K562 (cell line): ENCODE data around the gene RDH11. TPM values are rescaled to one million over a fixed set of nuclear protein-coding genes. Genes with fewer than 3 reads are reported as not detected.

Source experiments
- ATAC-seq: fragments of 200-7000 bp; cut with Tn5 transposase; 3 replicates; pipeline ENCODE4 v1.9.1; 2020; ENCODE audit warnings: moderate library complexity
- BruUV-seq: library from RNA; stranded (reverse); fragments of 400-500 nt; replicated peaks from 2 replicates; lab custom pipeline; 2021; lab: Mats Ljungman, UMichigan
- CTCF ChIA-PET: fragments of 300-600 bp; formaldehyde crosslinking; extraction: SDS; loops from one replicate; lab custom pipeline; 2021; ENCODE audit warnings: low intra/inter-chr PET ratio; lab: Yijun Ruan, JAX
- POLR2A ChIA-PET: fragments of 300-600, 350-650 bp; sonication (Branson Sonifier 250); formaldehyde crosslinking; extraction: SDS; loops from one replicate; lab custom pipeline; 2021; ENCODE audit warnings: antibody characterized with exemption, inconsistent platforms; lab: Yijun Ruan, JAX
- DNase-seq, 4 experiments: peaks; one replicate each; pipeline versions ENCODE4 v3.0.0 to v3.0.0-alpha.2; 2011 to 2018; ENCODE audit warnings: low spot score in 3 of 4, mixed read lengths in 3 of 4; ENCODE audit errors: extremely low read depth in 1 of 4
- FAIRE-seq: peaks from 2 replicates; lab custom pipeline; 2011; peaks lifted over from hg19 to GRCh38; lab: Jason Lieb, UNC
- H2AFZ ChIP-seq: 2 replicates; pipeline ENCODE4 v1.6.0; 2011; ENCODE audit warnings: low read depth, low read length, control low read depth, inconsistent platforms
- H3K27ac ChIP-seq: fragments of 200-600 bp; 3 replicates; pipeline ENCODE4 v1.8.0; 2011; ENCODE audit warnings: low read depth, mild to moderate bottlenecking, control low read depth, inconsistent platforms, low read length, moderate library complexity, mixed read lengths; ENCODE audit errors: extremely low read depth
- H3K27me3 ChIP-seq, 2 experiments: fragments of 300-600 bp in 1 of 2; 2 replicates in 1 of 2; 3 replicates in 1 of 2; pipeline versions ENCODE4 v1.6.0 to v1.8.0; 2011; ENCODE audit warnings: inconsistent platforms in 2 of 2, low read length in 2 of 2, mild to moderate bottlenecking in 1 of 2, mixed read lengths in 1 of 2, moderate library complexity in 1 of 2; ENCODE audit not compliant: control insufficient read depth in 2 of 2, insufficient read depth in 2 of 2
- H3K36me3 ChIP-seq: fragments of 300-600 bp; 3 replicates; pipeline ENCODE4 v1.8.0; 2011; ENCODE audit warnings: mild to moderate bottlenecking, low read length, inconsistent platforms; ENCODE audit not compliant: control insufficient read depth, insufficient read depth
- H3K4me1 ChIP-seq, 2 experiments: fragments of 200-600 bp in 1 of 2; replicated peaks in 1 of 2; 2 replicates in 1 of 2; 3 replicates in 1 of 2; pipeline versions ENCODE4 v1.5.1 to v1.8.0; 2011; ENCODE audit warnings: inconsistent platforms in 2 of 2, low read length in 2 of 2, mild to moderate bottlenecking in 1 of 2, mixed read lengths in 1 of 2, moderate library complexity in 1 of 2; ENCODE audit not compliant: control insufficient read depth in 2 of 2, insufficient read depth in 2 of 2
- H3K4me2 ChIP-seq: 2 replicates; pipeline ENCODE4 v1.6.1; 2011; ENCODE audit warnings: low read length, control low read depth, inconsistent platforms, mixed read lengths; ENCODE audit not compliant: insufficient read depth
- H3K4me3 ChIP-seq: fragments of 200-600 bp; sonication (generic), shearing (Covaris generic); 2 replicates; pipeline ENCODE4 v1.5.1; 2016; ENCODE audit warnings: control low read depth, inconsistent platforms
- H3K79me2 ChIP-seq: fragments of 200-600 bp; 3 replicates; pipeline ENCODE4 v1.8.0; 2011; ENCODE audit warnings: low read length, inconsistent platforms; ENCODE audit not compliant: control insufficient read depth, insufficient read depth
- H3K9ac ChIP-seq, 2 experiments: 2 replicates each; pipeline versions ENCODE4 v1.6.0 to v1.6.1; 2011; ENCODE audit warnings: low read depth in 2 of 2, low read length in 2 of 2, control low read depth in 1 of 2, inconsistent platforms in 1 of 2, mild to moderate bottlenecking in 1 of 2, mixed read lengths in 1 of 2; ENCODE audit not compliant: insufficient read depth in 1 of 2
- H3K9me1 ChIP-seq: one replicate; pipeline ENCODE4 v1.6.0; 2011; ENCODE audit warnings: inconsistent platforms, mild to moderate bottlenecking, low read length, moderate library complexity; ENCODE audit not compliant: control insufficient read depth, insufficient read depth
- H3K9me3 ChIP-seq: replicated peaks from 2 replicates; pipeline ENCODE4 v1.5.1; 2011; ENCODE audit warnings: low read depth, low read length, inconsistent platforms; ENCODE audit not compliant: control insufficient read depth, insufficient read depth
- H4K20me1 ChIP-seq: replicated peaks from 2 replicates; pipeline ENCODE4 v1.6.1; 2011; ENCODE audit warnings: low read length, inconsistent platforms, mixed read lengths; ENCODE audit not compliant: control insufficient read depth, insufficient read depth
- ATF3 ChIP-seq, 2 experiments: fragments of 450-650 bp in 1 of 2; sonication (generic) in 1 of 2; formaldehyde crosslinking in 1 of 2; IDR thresholded peaks in 1 of 2; conservative IDR thresholded peaks in 1 of 2; 2 replicates each; pipeline versions ENCODE4 v1.6.1 to v1.8.1; 2016 to 2023; ENCODE audit warnings: mild to moderate bottlenecking in 2 of 2, moderate library complexity in 2 of 2, inconsistent platforms in 1 of 2, missing genetic modification reagents in 1 of 2
- E2F8 ChIP-seq: fragments of 450-650 bp; IDR thresholded peaks from 2 replicates; pipeline ENCODE4 v1.7.1; 2018; ENCODE audit warnings: mild to moderate bottlenecking, low read depth; ENCODE audit not compliant: partially characterized antibody
- FOXK1 ChIP-seq: sonication (generic); formaldehyde crosslinking; IDR thresholded peaks from 2 replicates; pipeline ENCODE4 v1.8.0; 2022; ENCODE audit warnings: missing genetic modification reagents, mild to moderate bottlenecking, borderline replicate concordance
- HDAC2 ChIP-seq: fragments of 450-650 bp; IDR thresholded peaks from 2 replicates; pipeline ENCODE4 v1.6.1; 2016; ENCODE audit warnings: mild to moderate bottlenecking
- KLF13 ChIP-seq: fragments of 450-650 bp; IDR thresholded peaks from 2 replicates; pipeline ENCODE4 v1.6.1; 2016; ENCODE audit warnings: missing genetic modification characterization, low read depth, mild to moderate bottlenecking, missing compliant biosample characterization, moderate library complexity, borderline replicate concordance
- NFIC ChIP-seq: fragments of 450-650 bp; IDR thresholded peaks from 2 replicates; pipeline ENCODE4 v1.6.1; 2017; ENCODE audit warnings: mild to moderate bottlenecking, inconsistent platforms
- WGBS: fragments of 100-300 bp; shearing (Covaris generic); methylation state at CpG from one replicate; pipeline ENCODE4 v1.1.6; 2016; ENCODE audit warnings: low coverage, mixed read lengths; ENCODE audit not compliant: insufficient coverage; ENCODE audit errors: missing lambda C conversion rate; 5-methylcytosine and 5-hydroxymethylcytosine counted together
- in situ Hi-C: fragments of 300-500 bp; cut with MboI; formaldehyde crosslinking; loops from 4 replicates; pipeline ENCODE4 v1.15.0; 2018; ENCODE audit warnings: inconsistent platforms, mixed read lengths
- intact Hi-C: fragments of 100-400 bp; cut with micrococcal nuclease; formaldehyde crosslinking; loops from 2 replicates; pipeline ENCODE4 v1.14.2; 2022
- polyA plus RNA-seq, 8 experiments: library from polyadenylated mRNA; depleted of rRNA in 4 of 8; stranded (reverse) in 5 of 8; unstranded in 3 of 8; fragments of >200 nt; fragmentation: Nextera tagmentation in 2 of 8; fragmentation: Illumina TruSeq in 1 of 8; extraction: Ambion mirVana in 2 of 8; extraction: Trizol in 1 of 8; gene quantifications; 2 replicates each; pipeline versions ENCODE4 v1.2.1 to v1.2.3, GENCODE V29; 2011 to 2014; ENCODE audit warnings: inconsistent platforms in 1 of 8, missing spikeins in 1 of 8
- total RNA-seq, 7 experiments: library from RNA; depleted of rRNA in 6 of 7; stranded (reverse); fragments of >200 nt in 6 of 7; fragmentation: Illumina TruSeq in 2 of 7; extraction: Trizol in 2 of 7; gene quantifications; 2 replicates each; pipeline versions ENCODE4 v1.2.1 to v1.2.3, GENCODE V29; 2011 to 2021; ENCODE audit warnings: low replicate concordance in 1 of 7

Gene RDH11
- total and polyA plus RNA-seq, 9 of the 15 experiments (the other 6 are each of a cell fraction or from before 2014, with no cell fraction given), result 50.6 to 172 (median 70.5) TPM

- Histone ChIP-seq H3K4me1 (no peaks in the 10 kb centered on the region; a peak in 1 of 5 replicates), H3K9ac (no peak overlapping the region), H2AFZ (no peak overlapping the region), H3K9me1 (no peaks in the 10 kb centered on the region), H3K4me3 (no peak overlapping the region), H3K4me2 (no peak overlapping the region), H3K36me3 (no peaks in the 10 kb centered on the region), H3K27me3 (no peaks in the 10 kb centered on the region), H3K9me3 (no peaks in the 10 kb centered on the region), H3K27ac (no peak overlapping the region), H3K79me2 (no peaks in the 10 kb centered on the region), H4K20me1 (no peaks in the 10 kb centered on the region)
- ChIA-PET CTCF (interaction anchor here (0.6 to 2.9 kb wide), 5 partner anchors 31 to 178 kb away, joined by 3 to 19 read pairs (median 6); partner anchors contain the start of genes ARG2 and VTI1B), POLR2A (interaction anchor here (1.1 to 1.2 kb wide), 2 partner anchors 8 to 116 kb away, joined by 3 to 6 read pairs; no protein-coding TSS in a partner anchor)
- BruUV-seq, result no TSS peak
- in situ Hi-C loops, result loop anchor here (10.0 kb wide), 2 partner anchors 120 to 270 kb away; no protein-coding TSS in a partner anchor
- TF ChIP-seq E2F8, result no peak
- TF ChIP-seq HDAC2, result no peak
- TF ChIP-seq ATF3 (IDR thresholded peaks at IDR 0.05), result no peak
- TF ChIP-seq ATF3 (CRISPR knock-in tag; conservative IDR thresholded peaks at IDR 0.05), result no peak
- TF ChIP-seq NFIC, result peak; percentile 67
- TF ChIP-seq FOXK1 (CRISPR knock-in tag), result no peak
- no peak for TF ChIP-seq KLF13 (tag)
- FAIRE-seq (no peak), DNase-seq (no peak), ATAC-seq (no peak)
- WGBS, result 10% methylated on average over 2 of the region's 3 CpGs
- intact Hi-C loops, result loop anchor here (2.0 kb wide), 1 partner anchor 30 kb away; the partner anchor contains the start of gene VTI1B
Measured at GRCh38 chr14:67705211-67705610, 9.6 kb upstream of the RDH11 start.
